ENCODE data around the gene SLC34A2. TPM values are rescaled to one million over a fixed set of nuclear protein-coding genes. Genes with fewer than 3 reads are reported as not detected.

Gene SLC34A2
- total and polyA plus RNA-seq, 10 of the 15 experiments (the other 5 are each of a cell fraction or from before 2014, with no cell fraction given), result 0.08 to 0.59 TPM; not detected in 8

- intact Hi-C loops (cut with micrococcal nuclease; ENCODE audit: unreplicated experiment) (no loop called here), in situ Hi-C loops (cut with MboI) (no loop called here)
- RAD21 ChIA-PET (ENCODE audit: unreplicated experiment), result no interaction called here
- Histone ChIP-seq H2AFZ (ENCODE audit: control insufficient read depth, low read depth, low read length) (no peak overlapping the region), H3K4me2 (ENCODE audit: control insufficient read depth, insufficient read depth) (no peak overlapping the region), H3K4me1 (ENCODE audit: control insufficient read depth, insufficient read depth, low read length) (no peaks in the 10 kb centered on the region), H3K27ac (ENCODE audit: control insufficient read depth, insufficient read depth) (no peak overlapping the region), H3K9ac (ENCODE audit: control insufficient read depth, insufficient read depth, low read length) (no peak overlapping the region), H3K9me3 (replicated peaks; ENCODE audit: control insufficient read depth, insufficient read depth, low read length) (no peaks in the 10 kb centered on the region), H4K20me1 (ENCODE audit: control insufficient read depth, insufficient read depth) (no peaks in the 10 kb centered on the region), H3K36me3 (ENCODE audit: control insufficient read depth in 2 of 2, insufficient read depth in 2 of 2, low read length in 1 of 2) (no peaks in the 10 kb centered on the region), H3K4me3 (no peak overlapping the region), H3K27me3 (replicated peaks in 1 of 2; ENCODE audit: control insufficient read depth in 2 of 2, insufficient read depth in 2 of 2, low read length in 1 of 2) (no peaks in the 10 kb centered on the region; a peak in 1 of 4 replicates), H3K79me2 (ENCODE audit: control insufficient read depth, insufficient read depth, low read length) (no peaks in the 10 kb centered on the region)
- SMC1A ChIA-PET (ENCODE audit: uncharacterized antibody, unreplicated experiment), result no interaction called here
- POLR2A ChIA-PET, result no interaction called here
- DNase-seq (ENCODE audit: low read depth, low spot score) (no peak), FAIRE-seq (no peak), ATAC-seq (no peak)
- TF ChIP-seq TBL1XR1 (IDR thresholded peaks at IDR 0.05; ENCODE audit: low read depth, low read length) (no peak), MEF2B (IDR thresholded peaks at IDR 0.05; ENCODE audit: partially characterized antibody, poor library complexity, severe bottlenecking) (no peak), EZH2 (IDR thresholded peaks at IDR 0.05; ENCODE audit: borderline replicate concordance, control insufficient read depth, low read depth, low read length) (no peak), EGR1 (IDR thresholded peaks at IDR 0.05; ENCODE audit: borderline replicate concordance in 1 of 2, low read depth in 2 of 2, low read length in 2 of 2) (no peak), CBX3 (IDR thresholded peaks at IDR 0.05; ENCODE audit: borderline replicate concordance, low read depth) (no peak), BCL11A (IDR thresholded peaks at IDR 0.05; ENCODE audit: low read depth, low read length) (no peak), ZNF592 (IDR thresholded peaks at IDR 0.05) (no peak), ATF2 (IDR thresholded peaks at IDR 0.05; ENCODE audit: low read length) (no peak)
- CTCF ChIA-PET, result no interaction called here
- BruUV-seq (replicated peaks), result no TSS peak
- 46% methylated on average over 10 of the region's 10 CpGs for WGBS (ENCODE audit: insufficient coverage, insufficient replicate concordance, low lambda C conversion rate, missing lambda C conversion rate)
Observed at GRCh38 chr4:25674386-25674785, 18.7 kb downstream of the SLC34A2 start.
